ENCODE data around the gene ODC1. TPM values are rescaled to one million over a fixed set of nuclear protein-coding genes. Genes with fewer than 3 reads are reported as not detected.
"Not testable (repeated sequence)": the region's sequence is repeated elsewhere in the genome, so short reads cannot be mapped to it uniquely, and the experiment has no call there.

Gene ODC1
- total RNA-seq, 2 donors from 2014 or later: 75.3 to 84.6 TPM

- H3K9me3 Mint-ChIP-seq: no peaks in the 10 kb centered on the region
- ATAC-seq (peak; percentile 27 to 35), DNase-seq (ENCODE audit: low spot score in 2 of 2) (no peak)
- peaks cover 20 to 25% of the 10 kb centered on the region in 2 donors for H3K36me3 Mint-ChIP-seq
- H3K27ac Mint-ChIP-seq: peak overlapping the region; percentile 73 to 87
Observed at GRCh38 chr2:10447300-10447894, 730 bp downstream of the ODC1 start.

GRCh38 chr2:10446631-10447030 lies 1.5 kb downstream of the ODC1 start:
- Mint-ChIP-seq H3K27ac (peak overlapping the region in 1 of 2 donors; percentile 87), H3K9me3 (no peaks in the 10 kb centered on the region), H3K36me3 (peaks cover 27 to 32% of the 10 kb centered on the region in 2 donors)
- DNase-seq (ENCODE audit: low spot score in 2 of 2) (no peak), ATAC-seq (no peak)

DNA sequence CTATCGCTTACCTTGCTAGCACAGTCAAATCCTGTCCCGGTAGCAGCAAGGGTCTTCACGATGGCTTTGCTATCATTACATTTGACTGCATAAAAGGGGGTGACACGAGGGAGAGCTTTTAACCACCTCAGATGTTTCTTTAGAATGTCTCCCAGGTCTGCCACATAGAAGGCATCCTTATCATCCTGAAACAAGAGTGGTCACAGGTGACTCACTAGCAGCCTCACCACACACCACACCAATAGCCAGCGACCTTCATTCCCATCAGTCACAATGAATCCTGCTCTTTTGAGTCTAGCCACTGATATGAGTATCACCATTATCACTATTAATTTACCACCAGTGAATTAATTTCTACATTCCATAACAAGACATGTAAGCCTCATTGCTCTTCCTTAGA lies 3.7 kb downstream of the ODC1 start:
- Mint-ChIP-seq H3K9me3 (no peaks in the 10 kb centered on the region), H3K36me3 (peaks cover 25 to 35% of the 10 kb centered on the region in 2 donors), H3K27ac (peak overlapping the region in 1 of 2 donors; percentile 18)
- DNase-seq (ENCODE audit: low spot score in 2 of 2) (peak; percentile 72 to 77), ATAC-seq (peak; percentile 65 to 66)

DNA sequence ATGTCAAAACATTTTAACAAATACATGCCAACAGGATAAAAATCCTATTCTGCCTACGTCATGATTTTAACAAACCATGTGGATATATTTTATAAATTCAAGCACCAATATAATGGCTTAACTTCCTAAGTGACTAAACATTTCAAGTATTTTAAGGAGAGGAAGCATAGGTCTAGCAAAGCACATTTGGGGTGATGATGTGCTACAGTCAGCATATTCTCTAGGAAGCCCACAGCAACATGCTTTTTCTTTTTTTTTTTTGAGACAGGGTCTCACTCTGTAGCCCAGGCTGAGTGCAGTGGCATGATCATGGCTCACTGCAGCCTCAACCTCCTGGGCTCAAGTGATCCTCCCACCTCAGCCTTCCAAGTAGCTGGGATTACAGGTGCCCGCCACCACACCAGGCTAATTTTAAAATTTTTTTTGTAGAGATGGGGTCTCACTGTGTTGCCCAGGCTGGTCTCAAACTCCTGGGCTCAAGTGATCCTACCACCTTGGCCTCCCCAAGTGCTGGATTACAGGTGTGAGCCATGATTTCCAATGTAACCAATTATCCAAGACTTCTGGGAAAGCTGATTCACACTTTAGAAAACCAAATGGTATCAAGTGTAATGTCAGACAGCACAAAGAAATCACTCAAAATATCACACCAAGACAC lies 5.5 kb downstream of the ODC1 start:
- not testable (repeated sequence) for H3K9me3 Mint-ChIP-seq; ATAC-seq; DNase-seq (ENCODE audit: low spot score in 2 of 2)
- Mint-ChIP-seq H3K36me3 (peaks cover 25 to 35% of the 10 kb centered on the region in 2 donors), H3K27ac (peak overlapping the region in 1 of 2 donors; percentile 65)

DNA sequence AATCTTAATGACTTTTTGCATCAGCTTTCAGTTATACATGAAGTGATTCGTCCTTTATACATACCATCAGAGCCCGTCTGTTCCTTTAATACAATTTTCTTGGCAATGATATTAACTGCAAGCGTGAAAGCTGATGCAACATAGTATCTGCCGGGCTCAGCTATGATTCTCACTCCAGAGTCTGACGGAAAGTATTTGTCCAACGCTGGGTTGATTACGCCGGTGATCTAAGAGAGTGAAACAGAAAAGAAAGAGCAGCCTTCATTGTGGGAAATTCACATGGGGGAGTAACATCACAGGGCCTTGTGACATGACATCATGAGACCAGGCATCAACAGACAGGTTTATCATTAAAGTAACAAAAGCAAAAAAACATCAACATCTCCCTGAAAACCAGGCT lies 6.2 kb downstream of the ODC1 start:
- Mint-ChIP-seq H3K9me3 (no peaks in the 10 kb centered on the region), H3K36me3 (peaks cover 25 to 29% of the 10 kb centered on the region in 2 donors), H3K27ac (no peak overlapping the region)
- DNase-seq (ENCODE audit: low spot score in 2 of 2) (no peak), ATAC-seq (peak; percentile 1 to 31)

- no peak for DNase-seq (ENCODE audit: low spot score in 2 of 2)
- H3K27ac Mint-ChIP-seq: no peak overlapping the region
Observed at GRCh38 chr2:10440736-10441135, 7.4 kb downstream of the ODC1 start.

GRCh38 chr2:10439971-10440370 lies 8.2 kb downstream of the ODC1 start:
- H3K9me3 Mint-ChIP-seq: no peaks in the 10 kb centered on the region
- no peak for DNase-seq (ENCODE audit: low spot score in 2 of 2)
- H3K27ac Mint-ChIP-seq: no peak overlapping the region
- ATAC-seq: no peak
- peaks cover 25 to 29% of the 10 kb centered on the region in 2 donors for H3K36me3 Mint-ChIP-seq

More at GRCh38 chr2:10440736-10441135, 7.4 kb downstream of the ODC1 start:
- no peak for ATAC-seq
- Mint-ChIP-seq H3K36me3 (peaks cover 25 to 29% of the 10 kb centered on the region in 2 donors), H3K9me3 (no peaks in the 10 kb centered on the region)

DNA sequence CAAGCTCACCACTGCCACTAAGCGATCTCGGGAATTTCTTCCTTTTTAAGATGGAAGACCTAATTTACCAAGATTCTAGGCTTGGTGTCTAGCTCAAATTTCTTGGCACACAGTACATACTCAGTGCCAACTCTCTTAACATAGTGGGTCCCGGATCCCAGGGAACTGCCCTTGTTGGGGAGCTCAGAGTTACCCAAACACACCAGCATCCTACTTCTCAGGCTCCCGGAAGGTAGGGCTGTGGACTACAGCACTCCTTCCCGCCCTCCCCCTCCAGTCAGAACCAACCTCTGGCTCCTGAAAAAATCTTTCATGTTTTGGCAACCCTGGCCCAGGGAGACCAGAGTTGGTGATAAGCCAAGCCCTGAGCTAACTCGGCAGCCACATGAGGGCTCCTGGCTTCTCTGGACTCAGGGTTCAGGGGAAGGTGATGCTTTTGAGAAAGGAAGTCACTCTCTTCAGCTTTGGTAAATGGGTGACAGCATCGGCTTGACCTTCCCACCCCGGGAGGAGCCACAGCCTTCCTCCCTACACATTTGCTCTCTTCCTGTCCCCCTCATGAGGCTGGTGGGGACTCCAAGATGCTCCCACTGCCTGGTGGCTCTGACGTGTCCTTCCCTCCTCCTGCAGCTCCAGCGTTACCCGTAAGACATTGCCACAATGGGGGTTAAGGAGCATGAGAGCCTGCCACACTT lies 8.8 kb downstream of the ODC1 start:
- H3K9me3 Mint-ChIP-seq: no peaks in the 10 kb centered on the region
- ATAC-seq (no peak), DNase-seq (ENCODE audit: low spot score in 2 of 2) (no peak)
- H3K36me3 Mint-ChIP-seq: peaks cover 25 to 28% of the 10 kb centered on the region in 2 donors
- H3K27ac Mint-ChIP-seq: no peak overlapping the region

GRCh38 chr2:10438688-10439087 lies 9.4 kb downstream of the ODC1 start:
- Mint-ChIP-seq H3K36me3 (peaks cover 18 to 22% of the 10 kb centered on the region in 2 donors), H3K9me3 (no peaks in the 10 kb centered on the region), H3K27ac (no peak overlapping the region)
- DNase-seq (ENCODE audit: low spot score in 2 of 2): no peak
- no peak for ATAC-seq

- ATAC-seq (no peak), DNase-seq (ENCODE audit: low spot score in 2 of 2) (no peak)
- Mint-ChIP-seq H3K36me3 (peaks cover 10 to 13% of the 10 kb centered on the region in 2 donors), H3K9me3 (no peaks in the 10 kb centered on the region), H3K27ac (no peak overlapping the region)
Observed at GRCh38 chr2:10437806-10438205, 10.3 kb downstream of the ODC1 start.

DNA sequence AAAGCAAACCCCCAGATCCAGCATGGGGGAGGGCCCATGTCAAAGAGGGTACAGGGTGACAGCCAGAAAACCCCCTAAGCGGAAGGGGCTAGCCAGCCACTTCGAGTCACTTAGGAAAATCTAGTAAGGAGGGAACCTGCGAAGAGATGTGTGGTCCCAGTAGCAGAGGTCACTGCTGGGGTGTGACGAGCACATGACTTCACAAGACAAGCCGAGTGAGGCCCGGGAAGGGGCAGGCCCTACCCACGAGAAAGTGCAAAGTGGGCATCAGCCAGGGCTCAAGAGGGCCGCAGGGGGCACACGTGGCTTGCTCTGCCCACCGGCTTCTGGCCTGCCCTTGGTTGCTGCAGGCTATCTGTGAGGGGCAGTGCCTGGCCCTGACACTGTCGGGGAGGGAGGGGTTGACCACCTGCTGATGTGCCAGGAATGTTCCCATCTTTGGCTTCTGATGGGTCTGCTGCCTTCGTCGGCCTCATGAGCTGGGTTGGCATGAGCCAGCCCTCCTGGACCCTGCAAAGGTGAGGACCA lies 11.5 kb downstream of the ODC1 start:
- ATAC-seq (no peak), DNase-seq (ENCODE audit: low spot score in 2 of 2) (no peak)
- no peaks in the 10 kb centered on the region for H3K9me3 Mint-ChIP-seq
- no peak overlapping the region for H3K27ac Mint-ChIP-seq
- H3K36me3 Mint-ChIP-seq: peaks cover 2 to 3% of the 10 kb centered on the region in 2 donors

GRCh38 chr2:10435820-10436204 lies 12.3 kb downstream of the ODC1 start:
- no peaks in the 10 kb centered on the region for H3K9me3 Mint-ChIP-seq
- no peaks in the 10 kb centered on the region for H3K36me3 Mint-ChIP-seq
- H3K27ac Mint-ChIP-seq: no peak overlapping the region

DNA sequence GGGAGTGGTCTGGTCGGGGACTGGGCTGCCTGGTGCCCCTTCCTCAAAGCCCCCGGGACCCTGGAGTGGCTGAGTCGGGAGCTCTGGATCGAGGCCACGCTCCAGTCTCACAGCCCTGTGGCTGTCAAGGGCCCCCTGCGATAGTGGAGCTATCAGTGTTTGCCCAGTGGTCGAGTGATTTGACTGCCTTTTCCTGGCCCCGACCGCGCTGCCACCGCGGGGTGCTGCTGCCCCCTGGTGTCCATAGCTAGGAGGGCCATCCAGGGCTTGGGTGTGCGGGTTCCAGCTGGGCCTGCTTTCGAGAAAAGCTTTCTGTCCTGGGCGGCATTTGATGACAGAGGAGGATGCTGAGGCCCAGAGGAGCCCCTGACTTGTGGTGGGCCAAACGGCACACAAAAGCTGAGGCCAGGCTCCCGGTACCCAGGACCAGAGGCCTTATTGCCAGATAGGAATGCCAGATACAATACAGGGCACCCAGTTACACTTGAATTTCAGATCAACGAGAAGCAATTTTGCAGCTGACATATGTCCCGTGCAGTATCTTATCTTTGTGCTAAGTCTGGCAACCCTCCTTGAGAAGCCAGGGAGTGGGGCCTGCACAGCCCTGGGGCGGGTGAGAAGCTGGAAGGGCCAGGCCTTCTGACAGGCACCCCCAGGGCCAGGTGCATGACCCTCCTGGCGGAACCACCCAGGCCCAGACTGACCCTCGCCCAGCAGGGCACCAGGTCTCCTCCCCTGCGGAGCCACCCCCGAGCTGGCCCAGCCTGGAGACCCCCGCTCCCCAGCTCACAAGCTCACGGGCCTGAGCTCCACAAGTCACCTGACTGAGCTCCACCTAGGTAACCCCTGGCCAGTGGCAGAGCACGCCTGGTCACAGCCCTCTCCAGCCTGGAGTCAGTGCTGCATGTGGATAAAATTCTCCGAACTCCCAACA lies 13.0 kb downstream of the ODC1 start:
- Mint-ChIP-seq H3K9me3 (no peaks in the 10 kb centered on the region), H3K36me3 (no peaks in the 10 kb centered on the region)
- DNase-seq (ENCODE audit: low spot score in 2 of 2): peak; percentile 70 to 81

More at GRCh38 chr2:10435820-10436204, 12.3 kb downstream of the ODC1 start:
- DNase-seq (ENCODE audit: low spot score in 2 of 2) (no peak), ATAC-seq (no peak)

DNA sequence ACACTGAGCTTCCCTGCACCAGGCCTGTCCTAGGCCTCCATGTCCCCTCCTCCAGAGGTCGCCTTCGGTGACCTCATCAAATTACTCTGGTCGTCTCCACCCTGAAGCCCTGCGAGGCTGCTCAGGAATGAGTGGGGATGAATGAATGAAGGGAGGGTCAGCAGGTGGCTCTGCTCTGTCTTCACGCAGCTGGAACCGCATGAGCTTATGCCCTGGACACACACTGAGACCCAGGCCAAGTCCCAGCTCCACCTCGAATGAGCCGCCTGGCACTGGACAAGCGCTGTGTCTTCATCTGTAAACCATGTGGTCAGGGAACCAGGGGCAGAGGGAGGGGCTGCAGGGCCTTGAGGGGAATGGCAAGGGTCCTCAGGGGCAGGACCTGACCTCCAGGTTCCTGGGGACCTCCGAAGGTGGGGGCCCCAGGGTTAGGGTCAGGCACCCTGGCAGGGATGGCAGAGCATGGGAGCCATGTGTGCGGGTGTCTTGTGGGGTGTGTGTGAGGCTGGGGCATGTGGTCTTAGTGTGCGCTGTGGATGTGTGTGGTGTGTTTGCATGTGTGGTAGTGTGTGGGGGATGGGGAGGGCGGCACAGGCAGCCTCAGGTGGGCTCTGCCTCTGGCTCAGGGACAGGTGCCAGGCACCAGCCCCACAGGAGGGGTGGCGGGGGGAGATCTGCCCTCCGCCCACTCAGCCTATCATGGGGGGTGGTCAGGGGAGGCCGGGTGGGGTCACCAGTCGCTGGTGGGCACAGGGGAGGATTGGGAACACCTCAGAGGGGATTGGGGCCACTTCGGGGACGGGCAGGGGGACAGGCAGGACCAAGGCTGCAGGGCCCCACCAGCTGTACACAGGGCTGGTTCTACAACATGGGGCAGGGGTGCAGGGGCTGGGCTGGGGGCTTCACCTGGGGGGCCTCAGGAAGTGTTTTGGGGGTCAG lies 13.9 kb downstream of the ODC1 start:
- peak overlapping the region in 1 of 2 donors; percentile 6 for H3K27ac Mint-ChIP-seq
- DNase-seq (ENCODE audit: low spot score in 2 of 2): no peak

More for the DNA sequence above, 13.0 kb downstream of the ODC1 start:
- peak overlapping the region in 1 of 2 donors; percentile 6 for H3K27ac Mint-ChIP-seq
- ATAC-seq: peak; percentile 60 to 68

GRCh38 chr2:10433264-10433946 lies 14.7 kb downstream of the ODC1 start:
- DNase-seq (ENCODE audit: low spot score in 2 of 2): no peak
- Mint-ChIP-seq H3K9me3 (no peaks in the 10 kb centered on the region), H3K36me3 (no peaks in the 10 kb centered on the region), H3K27ac (no peak overlapping the region)
- ATAC-seq: no peak

More for the DNA sequence above, 13.9 kb downstream of the ODC1 start:
- H3K9me3 Mint-ChIP-seq: no peaks in the 10 kb centered on the region
- ATAC-seq: peak in 1 of 2 donors; percentile 4
- no peaks in the 10 kb centered on the region for H3K36me3 Mint-ChIP-seq
